GM10266 (cell line): ENCODE results near the gene HSD17B12.

Source experiments
- DNase-seq: peaks from one replicate; pipeline ENCODE4 v3.0.0; 2012; ENCODE audit errors: extremely low spot score
- CTCF ChIP-seq: IDR thresholded peaks from 2 replicates; pipeline ENCODE4 v1.5.1; 2012; ENCODE audit warnings: mild to moderate bottlenecking, low read depth; ENCODE audit not compliant: control insufficient read depth, insufficient read depth; ENCODE audit errors: missing control alignments

Gene HSD17B12

DNA sequence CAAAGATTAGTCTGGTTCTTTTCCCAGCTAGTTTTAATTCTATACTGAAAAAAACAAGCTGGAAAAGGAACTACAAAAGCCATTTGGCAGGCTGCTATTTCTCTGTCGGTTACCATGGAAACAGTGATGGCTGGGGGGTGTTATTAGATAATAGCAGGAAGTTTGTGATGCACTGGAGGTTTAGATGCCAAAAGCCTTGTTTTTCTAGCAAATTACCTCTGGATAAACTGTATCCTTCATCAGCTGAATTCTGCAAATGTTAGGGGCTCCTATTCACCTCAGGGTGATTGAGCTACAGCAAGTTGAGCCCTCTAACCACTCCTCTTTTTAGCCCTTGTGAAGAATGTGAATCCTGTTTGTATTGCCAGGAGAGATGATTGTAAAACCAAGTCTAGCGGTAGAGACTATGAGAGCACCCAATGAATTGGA is 225.3 kb downstream of the HSD17B12 start:
- no peak for TF ChIP-seq CTCF

More for the DNA sequence above, 225.3 kb downstream of the HSD17B12 start:
- DNase-seq: no peak
